DND-41 (cell line): ENCODE measurements around the gene INPP5A.
A peak's percentile ranks its signal among the peaks of the same experiment; 100 is the strongest.

ENCODE experiments used
- ATAC-seq: fragments of 200-7000 bp; cut with Tn5 transposase; 3 replicates; pipeline ENCODE4 v1.9.1; 2021; ENCODE audit warnings: low read depth; ENCODE audit not compliant: insufficient read depth
- DNase-seq: peaks from one replicate; pipeline ENCODE4 v3.0.0-alpha.2; 2020
- H2AFZ ChIP-seq: 2 replicates; pipeline ENCODE4 v1.6.0; 2012; ENCODE audit warnings: low read depth, low read length
- H3K27ac ChIP-seq: 2 replicates; pipeline ENCODE4 v1.5.1; 2012; ENCODE audit warnings: low read length, inconsistent platforms
- H3K27me3 ChIP-seq: fragments of 200-600 bp; sonication (generic); 2 replicates; pipeline ENCODE4 v1.6.0; 2012; ENCODE audit warnings: low read length, mild to moderate bottlenecking, inconsistent platforms; ENCODE audit not compliant: insufficient read depth, poor library complexity
- H3K36me3 ChIP-seq: 2 replicates; pipeline ENCODE4 v1.5.1; 2012; ENCODE audit warnings: low read length, inconsistent platforms; ENCODE audit not compliant: insufficient read depth
- H3K4me1 ChIP-seq: 2 replicates; pipeline ENCODE4 v1.5.1; 2012; ENCODE audit warnings: mild to moderate bottlenecking, low read length; ENCODE audit not compliant: insufficient read depth
- H3K4me2 ChIP-seq: 2 replicates; pipeline ENCODE4 v1.6.0; 2012; ENCODE audit warnings: mild to moderate bottlenecking, moderate library complexity, low read length, inconsistent platforms; ENCODE audit not compliant: insufficient read depth
- H3K4me3 ChIP-seq, 2 experiments: fragments of 200-600 bp in 1 of 2; shearing (Covaris generic) in 1 of 2; 2 replicates each; pipeline ENCODE4 v1.5.1; 2012 to 2016; ENCODE audit warnings: inconsistent platforms in 2 of 2, low read length in 2 of 2, mild to moderate bottlenecking in 2 of 2, low read depth in 1 of 2, moderate library complexity in 1 of 2
- H3K79me2 ChIP-seq: 2 replicates; pipeline ENCODE4 v1.6.0; 2012; ENCODE audit warnings: low read length, inconsistent platforms; ENCODE audit not compliant: insufficient read depth
- H3K9ac ChIP-seq: 2 replicates; pipeline ENCODE4 v1.6.0; 2012; ENCODE audit warnings: low read depth, mild to moderate bottlenecking, inconsistent platforms, low read length, moderate library complexity
- H3K9me3 ChIP-seq: 2 replicates; pipeline ENCODE4 v1.5.1; 2012; ENCODE audit warnings: low read length, moderate library complexity, mild to moderate bottlenecking, inconsistent platforms; ENCODE audit not compliant: insufficient read depth, severe bottlenecking
- H4K20me1 ChIP-seq: 2 replicates; pipeline ENCODE4 v1.6.0; 2012; ENCODE audit warnings: low read length; ENCODE audit not compliant: insufficient read depth
- CTCF ChIP-seq: IDR thresholded peaks from 2 replicates; pipeline ENCODE4 v1.5.1; 2012; ENCODE audit warnings: borderline replicate concordance, low read length, moderate library complexity, mild to moderate bottlenecking; ENCODE audit not compliant: poor library complexity, severe bottlenecking; ENCODE audit errors: extremely low read depth
- EZH2 ChIP-seq: IDR thresholded peaks from 3 replicates; pipeline ENCODE4 v1.6.1; 2012; ENCODE audit warnings: borderline replicate concordance, low read depth, mild to moderate bottlenecking, moderate library complexity, low read length, inconsistent platforms; ENCODE audit not compliant: severe bottlenecking

Gene INPP5A

GRCh38 chr10:132548869-132549268, 11.3 kb downstream of the INPP5A start:
- Histone ChIP-seq H2AFZ (no peak overlapping the region), H3K79me2 (peaks cover 91% of the 10 kb centered on the region), H3K9ac (no peak overlapping the region; the same call in 1 of the 2 replicates), H3K4me2 (no peak overlapping the region; the same call in 1 of the 2 replicates), H3K27me3 (no peaks in the 10 kb centered on the region), H3K4me3 (no peak overlapping the region), H3K4me1 (peaks cover 86% of the 10 kb centered on the region), H3K36me3 (0 out of 2 replicates have a peak, but pooled peaks cover under 1% of the 10 kb centered on the region), H3K27ac (peak overlapping the region; percentile 92), H3K9me3 (no peaks in the 10 kb centered on the region), H4K20me1 (peaks cover 3% of the 10 kb centered on the region)
- TF ChIP-seq EZH2 (no peak), CTCF (no peak)
- DNase-seq (no peak), ATAC-seq (no peak)

- H3K79me2 ChIP-seq: peaks cover 91% of the 10 kb centered on the region
Measured at GRCh38 chr10:132549371-132549770, 11.8 kb downstream of the INPP5A start.

GRCh38 chr10:132550366-132551092, 12.9 kb downstream of the INPP5A start:
- Histone ChIP-seq H3K27ac (peak overlapping the region; percentile 92), H3K4me3 (peak overlapping the region in 1 of 2 experiments; percentile 49; a peak in 2 of 4 replicates), H4K20me1 (peaks cover 14% of the 10 kb centered on the region), H3K36me3 (no peaks in the 10 kb centered on the region), H3K79me2 (peaks cover 91% of the 10 kb centered on the region), H3K4me1 (peaks cover 69% of the 10 kb centered on the region), H3K9ac (peak overlapping the region; percentile 61), H3K27me3 (no peaks in the 10 kb centered on the region), H2AFZ (0 out of 2 replicates have a peak overlapping the region, but pooled peaks have one; percentile 58), H3K4me2 (peak overlapping the region; percentile 66), H3K9me3 (no peaks in the 10 kb centered on the region)
- no peak for ATAC-seq
- DNase-seq: peak; percentile 42
- TF ChIP-seq EZH2 (no peak), CTCF (no peak)

More at GRCh38 chr10:132549371-132549770, 11.8 kb downstream of the INPP5A start:
- Histone ChIP-seq H3K4me3 (no peak overlapping the region), H3K27me3 (no peaks in the 10 kb centered on the region), H3K4me1 (peaks cover 81% of the 10 kb centered on the region), H2AFZ (no peak overlapping the region), H3K9ac (no peak overlapping the region), H4K20me1 (peaks cover 2% of the 10 kb centered on the region), H3K27ac (peak overlapping the region; percentile 92), H3K36me3 (no peaks in the 10 kb centered on the region), H3K9me3 (no peaks in the 10 kb centered on the region), H3K4me2 (no peak overlapping the region; the same call in 1 of the 2 replicates)
- no peak for TF ChIP-seq CTCF
- no peak for TF ChIP-seq EZH2
- DNase-seq (peak; percentile 44), ATAC-seq (no peak)
